ENCODE results near the gene TRIM77.
"Not testable (repeated sequence)": the region's sequence is repeated elsewhere in the genome, so short reads cannot be mapped to it uniquely, and the experiment has no call there.

Gene TRIM77

DNA sequence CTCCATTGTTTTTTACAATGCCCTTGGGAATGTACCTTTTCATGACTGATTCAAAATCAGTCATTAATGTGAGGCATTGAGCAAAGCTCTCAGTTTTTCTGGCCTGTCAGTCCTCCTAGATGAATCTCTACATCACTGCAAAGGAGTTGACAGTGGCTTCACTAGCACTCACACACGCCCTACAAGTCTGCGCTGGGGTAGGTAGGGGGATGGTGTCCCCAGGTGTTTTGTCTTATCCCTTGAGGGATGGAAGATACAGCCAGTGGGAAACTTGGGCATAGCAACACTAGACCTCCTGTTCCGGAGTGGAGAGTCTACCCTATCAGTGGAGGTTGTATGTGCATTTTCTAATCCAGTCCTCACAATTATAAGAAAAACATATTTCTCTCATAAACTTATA lies 27.0 kb downstream of the TRIM77 start:
- TF ChIP-seq, protein P1, sequence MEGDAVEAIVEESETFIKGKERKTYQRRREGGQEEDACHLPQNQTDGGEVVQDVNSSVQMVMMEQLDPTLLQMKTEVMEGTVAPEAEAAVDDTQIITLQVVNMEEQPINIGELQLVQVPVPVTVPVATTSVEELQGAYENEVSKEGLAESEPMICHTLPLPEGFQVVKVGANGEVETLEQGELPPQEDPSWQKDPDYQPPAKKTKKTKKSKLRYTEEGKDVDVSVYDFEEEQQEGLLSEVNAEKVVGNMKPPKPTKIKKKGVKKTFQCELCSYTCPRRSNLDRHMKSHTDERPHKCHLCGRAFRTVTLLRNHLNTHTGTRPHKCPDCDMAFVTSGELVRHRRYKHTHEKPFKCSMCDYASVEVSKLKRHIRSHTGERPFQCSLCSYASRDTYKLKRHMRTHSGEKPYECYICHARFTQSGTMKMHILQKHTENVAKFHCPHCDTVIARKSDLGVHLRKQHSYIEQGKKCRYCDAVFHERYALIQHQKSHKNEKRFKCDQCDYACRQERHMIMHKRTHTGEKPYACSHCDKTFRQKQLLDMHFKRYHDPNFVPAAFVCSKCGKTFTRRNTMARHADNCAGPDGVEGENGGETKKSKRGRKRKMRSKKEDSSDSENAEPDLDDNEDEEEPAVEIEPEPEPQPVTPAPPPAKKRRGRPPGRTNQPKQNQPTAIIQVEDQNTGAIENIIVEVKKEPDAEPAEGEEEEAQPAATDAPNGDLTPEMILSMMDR (IDR thresholded peaks at IDR 0.05; ENCODE audit: extremely low read depth, missing control alignments) = no peak
- no peak for DNase-seq (ENCODE audit: low spot score)

DNA sequence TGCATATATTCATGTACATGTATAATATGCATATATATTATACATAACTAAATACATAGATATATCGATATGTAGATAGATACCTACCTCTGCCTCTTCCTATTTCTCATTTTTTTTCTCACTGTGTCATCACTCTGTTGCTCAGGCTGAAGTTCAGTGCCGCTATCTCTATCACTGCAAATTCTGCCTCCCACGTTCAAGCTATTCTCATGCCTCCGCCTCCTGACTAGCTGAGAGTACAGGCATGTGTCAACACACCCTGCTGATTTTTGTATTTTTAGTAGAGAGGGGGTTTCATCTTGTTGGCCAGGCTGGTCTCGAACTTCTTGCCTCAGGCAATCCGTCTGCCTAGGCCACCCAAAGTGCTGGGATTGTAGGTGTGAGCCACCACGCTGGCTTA lies 31.3 kb downstream of the TRIM77 start:
- not testable (repeated sequence) for DNase-seq (ENCODE audit: low spot score)

DNA sequence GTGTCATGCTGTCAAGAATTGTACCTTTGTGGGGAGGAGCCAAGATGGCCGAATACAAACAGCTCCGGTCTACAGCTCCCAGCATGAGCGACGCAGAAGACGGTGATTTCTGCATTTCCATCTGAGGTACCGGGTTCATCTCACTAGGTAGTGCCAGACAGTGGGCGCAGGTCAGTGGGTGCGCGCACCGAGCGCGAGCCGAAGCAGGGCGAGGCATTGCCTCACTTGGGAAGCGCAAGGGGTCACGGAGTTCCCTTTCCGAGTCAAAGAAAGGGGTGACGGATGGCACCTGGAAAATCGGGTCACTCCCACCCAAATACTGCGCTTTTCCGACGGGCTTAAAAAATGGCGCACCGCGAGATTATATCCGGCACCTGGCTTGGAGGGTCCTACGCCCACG lies 34.1 kb downstream of the TRIM77 start:
- DNase-seq (ENCODE audit: low spot score) = not testable (repeated sequence)

DNA sequence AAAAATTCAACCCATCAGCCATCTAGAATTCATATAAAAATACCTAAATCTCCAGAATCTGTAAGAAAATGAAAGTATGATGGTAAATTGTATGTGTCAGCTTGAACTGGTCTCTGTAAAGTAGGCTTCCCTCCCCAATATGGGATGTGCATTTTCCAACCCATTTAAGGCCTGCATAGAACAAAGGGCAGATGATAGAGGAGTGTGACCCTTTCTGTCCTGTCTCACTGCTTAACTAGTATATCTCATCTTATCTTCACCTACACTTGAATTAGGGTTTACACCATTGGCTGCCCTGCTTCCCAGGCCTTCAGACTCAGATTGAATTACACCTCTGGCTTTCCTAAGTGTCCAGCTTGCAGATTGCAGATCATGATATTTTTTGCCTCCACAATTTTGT lies 40.7 kb downstream of the TRIM77 start:
- DNase-seq (ENCODE audit: low spot score) = not testable (repeated sequence)

Measured in GM20000 (cell line).